ENCODE results near the gene USHBP1.
A peak's percentile ranks its signal among the peaks of the same experiment; 100 is the strongest.

DNA sequence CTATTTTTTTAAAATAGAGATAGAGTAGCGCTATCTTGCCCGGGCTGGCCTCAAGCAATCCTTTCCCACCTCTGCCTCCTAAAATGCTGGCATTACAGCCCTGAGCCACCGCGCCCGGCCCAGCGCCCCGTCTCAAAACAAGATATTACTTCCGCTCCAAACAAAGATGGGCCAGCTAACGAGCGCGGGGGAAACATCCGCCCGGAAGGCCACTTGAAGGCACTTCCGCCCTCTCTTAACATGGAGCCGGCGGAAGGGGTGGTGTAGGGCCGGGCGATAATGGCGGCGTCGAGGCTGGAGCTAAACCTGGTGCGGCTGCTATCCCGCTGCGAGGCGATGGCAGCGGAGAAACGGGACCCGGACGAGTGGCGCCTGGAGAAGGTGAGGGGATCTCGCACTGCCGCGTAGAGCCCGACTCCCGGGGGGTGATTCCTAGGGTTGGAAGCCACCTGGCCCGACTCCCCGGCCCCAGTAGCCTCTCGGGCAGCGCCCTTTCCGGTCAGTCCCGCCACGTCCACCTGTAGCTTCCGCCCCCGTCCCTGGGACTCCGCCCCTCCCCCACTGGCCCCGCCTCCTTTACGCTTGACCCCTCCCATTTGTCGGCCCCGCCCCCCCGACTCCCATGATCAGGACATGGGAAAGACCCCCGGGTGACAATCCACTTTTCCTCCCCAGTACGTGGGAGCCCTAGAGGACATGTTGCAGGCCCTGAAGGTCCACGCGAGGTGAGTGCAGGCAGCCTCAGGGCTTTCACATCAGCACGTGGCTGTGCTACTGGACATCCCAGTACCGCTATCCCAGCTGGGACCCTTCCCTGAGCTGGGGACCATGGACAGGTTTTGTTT, 49.2 kb downstream of the USHBP1 start, which contains the start of gene USE1:
- peak in 2 of 4 donors; percentile 52 to 65 for TF ChIP-seq POLR2A (IDR thresholded peaks at IDR 0.05)
- TF ChIP-seq, protein P1, sequence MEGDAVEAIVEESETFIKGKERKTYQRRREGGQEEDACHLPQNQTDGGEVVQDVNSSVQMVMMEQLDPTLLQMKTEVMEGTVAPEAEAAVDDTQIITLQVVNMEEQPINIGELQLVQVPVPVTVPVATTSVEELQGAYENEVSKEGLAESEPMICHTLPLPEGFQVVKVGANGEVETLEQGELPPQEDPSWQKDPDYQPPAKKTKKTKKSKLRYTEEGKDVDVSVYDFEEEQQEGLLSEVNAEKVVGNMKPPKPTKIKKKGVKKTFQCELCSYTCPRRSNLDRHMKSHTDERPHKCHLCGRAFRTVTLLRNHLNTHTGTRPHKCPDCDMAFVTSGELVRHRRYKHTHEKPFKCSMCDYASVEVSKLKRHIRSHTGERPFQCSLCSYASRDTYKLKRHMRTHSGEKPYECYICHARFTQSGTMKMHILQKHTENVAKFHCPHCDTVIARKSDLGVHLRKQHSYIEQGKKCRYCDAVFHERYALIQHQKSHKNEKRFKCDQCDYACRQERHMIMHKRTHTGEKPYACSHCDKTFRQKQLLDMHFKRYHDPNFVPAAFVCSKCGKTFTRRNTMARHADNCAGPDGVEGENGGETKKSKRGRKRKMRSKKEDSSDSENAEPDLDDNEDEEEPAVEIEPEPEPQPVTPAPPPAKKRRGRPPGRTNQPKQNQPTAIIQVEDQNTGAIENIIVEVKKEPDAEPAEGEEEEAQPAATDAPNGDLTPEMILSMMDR (IDR thresholded peaks at IDR 0.05): peak in 1 of 6 experiments; percentile 19
